Measurements from ENCODE around the gene LRRC41.

DNA sequence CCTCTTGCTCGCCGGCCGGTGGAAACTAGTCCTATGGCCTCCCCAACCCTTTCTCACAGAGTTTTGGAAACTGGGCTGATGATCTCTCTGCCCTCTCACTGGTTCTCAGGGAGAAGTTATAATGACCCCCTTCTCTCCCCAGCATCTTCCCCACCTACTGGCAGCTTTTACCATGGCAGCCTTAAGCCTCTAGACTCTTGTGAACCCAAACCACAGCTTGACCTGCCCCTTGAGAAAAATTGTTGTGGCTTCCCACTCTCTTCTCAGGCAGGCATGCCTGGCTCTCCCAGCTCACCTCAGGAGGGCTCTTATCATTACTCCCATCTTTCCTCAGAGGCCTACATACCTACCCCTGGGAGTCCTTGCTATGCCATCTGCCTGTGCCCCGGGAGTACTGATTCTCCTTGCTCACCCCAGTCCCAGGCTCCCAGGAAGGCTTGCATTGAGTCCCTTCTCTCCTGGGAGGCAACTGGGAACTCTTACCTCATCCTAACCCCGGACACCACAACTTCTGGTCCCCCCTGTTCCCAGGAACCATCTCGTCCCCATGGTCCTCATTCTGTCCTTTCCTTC, 38.8 kb upstream of the LRRC41 start:
- TF ChIP-seq, protein P1, sequence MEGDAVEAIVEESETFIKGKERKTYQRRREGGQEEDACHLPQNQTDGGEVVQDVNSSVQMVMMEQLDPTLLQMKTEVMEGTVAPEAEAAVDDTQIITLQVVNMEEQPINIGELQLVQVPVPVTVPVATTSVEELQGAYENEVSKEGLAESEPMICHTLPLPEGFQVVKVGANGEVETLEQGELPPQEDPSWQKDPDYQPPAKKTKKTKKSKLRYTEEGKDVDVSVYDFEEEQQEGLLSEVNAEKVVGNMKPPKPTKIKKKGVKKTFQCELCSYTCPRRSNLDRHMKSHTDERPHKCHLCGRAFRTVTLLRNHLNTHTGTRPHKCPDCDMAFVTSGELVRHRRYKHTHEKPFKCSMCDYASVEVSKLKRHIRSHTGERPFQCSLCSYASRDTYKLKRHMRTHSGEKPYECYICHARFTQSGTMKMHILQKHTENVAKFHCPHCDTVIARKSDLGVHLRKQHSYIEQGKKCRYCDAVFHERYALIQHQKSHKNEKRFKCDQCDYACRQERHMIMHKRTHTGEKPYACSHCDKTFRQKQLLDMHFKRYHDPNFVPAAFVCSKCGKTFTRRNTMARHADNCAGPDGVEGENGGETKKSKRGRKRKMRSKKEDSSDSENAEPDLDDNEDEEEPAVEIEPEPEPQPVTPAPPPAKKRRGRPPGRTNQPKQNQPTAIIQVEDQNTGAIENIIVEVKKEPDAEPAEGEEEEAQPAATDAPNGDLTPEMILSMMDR (IDR thresholded peaks at IDR 0.05; ENCODE audit: poor library complexity, severe bottlenecking): no peak
- no peak for TF ChIP-seq SMC3 (conservative IDR thresholded peaks at IDR 0.05; ENCODE audit: poor library complexity)
- no peak for TF ChIP-seq RAD21 (conservative IDR thresholded peaks at IDR 0.05)

Measured in neural cell (in vitro differentiated cells).